Measurements from ENCODE around the gene CCDC69. TPM values are rescaled to one million over a fixed set of nuclear protein-coding genes. Genes with fewer than 3 reads are reported as not detected.
"Not testable (repeated sequence)": the region's sequence is repeated elsewhere in the genome, so short reads cannot be mapped to it uniquely, and the experiment has no call there.

The CCDC69 gene
- total RNA-seq, 1 donor from 2014 or later: 167 TPM

DNA sequence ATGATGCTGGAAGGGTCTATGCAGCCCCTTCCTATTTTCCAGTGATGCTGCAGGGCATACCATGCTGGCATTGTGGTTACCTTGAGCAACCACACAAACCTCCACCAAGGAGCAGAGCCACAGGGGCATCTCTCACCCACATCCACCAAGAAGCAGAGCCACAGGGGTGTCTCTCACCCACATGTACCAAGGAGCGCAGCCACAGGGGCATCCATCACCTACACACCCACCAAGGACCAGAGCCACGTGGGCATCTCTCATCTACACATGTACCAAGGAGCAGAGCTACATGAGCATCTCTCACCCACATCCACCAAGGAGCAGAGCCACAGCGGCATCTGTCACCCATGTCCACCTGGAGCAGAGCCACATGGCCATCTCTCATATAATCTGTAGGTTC, 20.3 kb upstream of the CCDC69 start:
- no peaks in the 10 kb centered on the region for H3K36me3 ChIP-seq
- no peaks in the 10 kb centered on the region for H3K27me3 ChIP-seq (ENCODE audit: low read depth)
- intact Hi-C loops (cut with micrococcal nuclease): loop anchor here (10.0 kb wide), 1 partner anchor 119 kb away; no protein-coding TSS in a partner anchor
- peaks cover 4% of the 10 kb centered on the region for H3K4me1 ChIP-seq
- no peak for DNase-seq
- no peak overlapping the region for H3K4me3 ChIP-seq
- H3K9me3 ChIP-seq (replicated peaks): no peaks in the 10 kb centered on the region
- no peak overlapping the region for H3K27ac ChIP-seq (replicated peaks)
- TF ChIP-seq, protein P1, sequence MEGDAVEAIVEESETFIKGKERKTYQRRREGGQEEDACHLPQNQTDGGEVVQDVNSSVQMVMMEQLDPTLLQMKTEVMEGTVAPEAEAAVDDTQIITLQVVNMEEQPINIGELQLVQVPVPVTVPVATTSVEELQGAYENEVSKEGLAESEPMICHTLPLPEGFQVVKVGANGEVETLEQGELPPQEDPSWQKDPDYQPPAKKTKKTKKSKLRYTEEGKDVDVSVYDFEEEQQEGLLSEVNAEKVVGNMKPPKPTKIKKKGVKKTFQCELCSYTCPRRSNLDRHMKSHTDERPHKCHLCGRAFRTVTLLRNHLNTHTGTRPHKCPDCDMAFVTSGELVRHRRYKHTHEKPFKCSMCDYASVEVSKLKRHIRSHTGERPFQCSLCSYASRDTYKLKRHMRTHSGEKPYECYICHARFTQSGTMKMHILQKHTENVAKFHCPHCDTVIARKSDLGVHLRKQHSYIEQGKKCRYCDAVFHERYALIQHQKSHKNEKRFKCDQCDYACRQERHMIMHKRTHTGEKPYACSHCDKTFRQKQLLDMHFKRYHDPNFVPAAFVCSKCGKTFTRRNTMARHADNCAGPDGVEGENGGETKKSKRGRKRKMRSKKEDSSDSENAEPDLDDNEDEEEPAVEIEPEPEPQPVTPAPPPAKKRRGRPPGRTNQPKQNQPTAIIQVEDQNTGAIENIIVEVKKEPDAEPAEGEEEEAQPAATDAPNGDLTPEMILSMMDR (IDR thresholded peaks at IDR 0.05; ENCODE audit: borderline replicate concordance): no peak

DNA sequence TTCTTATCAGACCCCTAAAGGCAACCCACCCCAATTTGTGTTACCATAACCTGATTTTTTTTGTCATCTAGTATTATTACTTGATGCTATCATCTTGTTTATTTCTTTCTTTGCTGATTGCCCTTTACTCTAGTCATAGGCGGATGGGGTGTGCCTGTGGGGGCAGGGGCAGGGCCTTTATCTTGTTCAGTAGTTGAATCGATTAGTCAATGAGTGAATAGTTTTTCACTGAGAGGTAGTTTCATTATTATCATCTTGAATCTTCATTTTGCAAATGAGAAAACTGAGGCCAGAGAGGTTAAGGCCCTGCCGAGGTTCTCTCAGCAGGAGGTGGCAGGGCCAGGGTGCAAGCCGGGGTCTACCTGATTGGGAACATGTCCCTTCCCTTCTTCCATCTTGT, 19.7 kb upstream of the CCDC69 start:
- intact Hi-C loops (cut with micrococcal nuclease): loop anchor here (10.0 kb wide), 1 partner anchor 119 kb away; no protein-coding TSS in a partner anchor
- no peak for DNase-seq

DNA sequence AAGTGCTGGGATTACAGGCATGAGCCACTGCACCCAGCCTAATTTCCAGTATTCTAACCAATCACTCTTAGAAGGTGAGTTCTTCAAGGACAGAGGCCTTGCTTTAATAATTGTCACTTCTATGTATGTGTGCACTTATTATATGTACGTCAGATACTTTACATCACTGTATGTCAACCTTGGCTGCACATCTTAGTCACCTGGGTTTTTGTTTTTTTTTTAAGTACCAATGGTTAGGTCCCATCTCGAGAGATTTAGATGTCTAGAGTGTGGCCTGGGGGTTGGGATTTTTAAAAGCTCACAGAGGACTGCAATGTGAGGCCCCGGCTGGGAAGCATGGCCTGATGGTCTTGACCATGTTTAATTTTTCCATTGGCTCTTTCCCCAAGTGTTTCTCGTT, 19.2 kb upstream of the CCDC69 start:
- H3K27me3 ChIP-seq (ENCODE audit: low read depth): no peaks in the 10 kb centered on the region
- H3K4me3 ChIP-seq: no peak overlapping the region
- no peaks in the 10 kb centered on the region for H3K9me3 ChIP-seq (replicated peaks)
- no peak overlapping the region for H3K27ac ChIP-seq (replicated peaks)
- H3K36me3 ChIP-seq: no peaks in the 10 kb centered on the region
- peaks cover 15% of the 10 kb centered on the region for H3K4me1 ChIP-seq
- DNase-seq: no peak
- intact Hi-C loops (cut with micrococcal nuclease): loop anchor here (10.0 kb wide), 1 partner anchor 118 kb away; no protein-coding TSS in a partner anchor
- TF ChIP-seq, protein P1 (IDR thresholded peaks at IDR 0.05; ENCODE audit: borderline replicate concordance): no peak

More for the DNA sequence above, 19.7 kb upstream of the CCDC69 start:
- no peaks in the 10 kb centered on the region for H3K36me3 ChIP-seq
- TF ChIP-seq, protein P1 (IDR thresholded peaks at IDR 0.05; ENCODE audit: borderline replicate concordance): no peak
- no peak overlapping the region for H3K4me3 ChIP-seq
- no peak overlapping the region for H3K27ac ChIP-seq (replicated peaks)
- H3K27me3 ChIP-seq (ENCODE audit: low read depth): no peaks in the 10 kb centered on the region
- H3K9me3 ChIP-seq (replicated peaks): no peaks in the 10 kb centered on the region
- H3K4me1 ChIP-seq: peaks cover 11% of the 10 kb centered on the region

DNA sequence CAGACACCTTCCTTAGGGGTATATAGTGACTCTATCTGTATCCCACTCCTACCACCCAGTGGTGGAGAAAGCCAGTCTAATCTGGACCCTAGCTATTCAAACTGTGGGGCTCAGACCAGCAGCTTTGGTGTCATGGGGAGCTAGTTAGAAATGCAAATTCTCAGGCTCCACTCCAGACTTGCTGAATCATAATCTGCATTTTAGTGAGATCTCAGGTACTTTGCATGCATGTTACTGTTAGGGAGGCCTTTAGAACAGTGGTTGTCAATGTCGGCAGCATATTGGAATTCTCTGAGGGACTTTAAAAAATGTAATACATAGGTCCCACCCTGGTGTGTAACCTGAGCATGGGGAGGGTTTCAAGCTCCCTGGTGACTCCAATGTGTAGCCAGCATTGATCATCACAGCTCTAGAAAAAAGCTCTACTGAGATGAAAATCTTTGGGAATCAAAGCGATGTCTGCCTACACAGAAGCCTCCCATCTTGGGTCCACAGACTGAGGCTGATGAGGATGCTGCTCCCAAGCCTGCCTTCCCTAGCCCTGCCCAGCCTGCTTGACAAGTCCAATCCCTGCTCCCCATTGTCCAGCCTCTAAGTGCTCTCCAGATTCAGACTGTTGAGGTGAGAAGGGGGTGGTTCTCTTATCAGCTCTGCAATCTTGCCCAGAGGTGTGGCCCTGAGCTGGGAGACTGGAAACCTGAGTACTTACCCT, 17.2 kb upstream of the CCDC69 start:
- DNase-seq: no peak
- intact Hi-C loops (cut with micrococcal nuclease): loop anchor here (10.0 kb wide), 1 partner anchor 116 kb away; no protein-coding TSS in a partner anchor
- Histone ChIP-seq H3K4me1 (peaks cover 26% of the 10 kb centered on the region), H3K27me3 (ENCODE audit: low read depth) (no peaks in the 10 kb centered on the region), H3K36me3 (no peaks in the 10 kb centered on the region), H3K9me3 (replicated peaks) (no peaks in the 10 kb centered on the region), H3K4me3 (no peak overlapping the region), H3K27ac (replicated peaks) (no peak overlapping the region)
- TF ChIP-seq, protein P1 (IDR thresholded peaks at IDR 0.05; ENCODE audit: borderline replicate concordance): no peak

DNA sequence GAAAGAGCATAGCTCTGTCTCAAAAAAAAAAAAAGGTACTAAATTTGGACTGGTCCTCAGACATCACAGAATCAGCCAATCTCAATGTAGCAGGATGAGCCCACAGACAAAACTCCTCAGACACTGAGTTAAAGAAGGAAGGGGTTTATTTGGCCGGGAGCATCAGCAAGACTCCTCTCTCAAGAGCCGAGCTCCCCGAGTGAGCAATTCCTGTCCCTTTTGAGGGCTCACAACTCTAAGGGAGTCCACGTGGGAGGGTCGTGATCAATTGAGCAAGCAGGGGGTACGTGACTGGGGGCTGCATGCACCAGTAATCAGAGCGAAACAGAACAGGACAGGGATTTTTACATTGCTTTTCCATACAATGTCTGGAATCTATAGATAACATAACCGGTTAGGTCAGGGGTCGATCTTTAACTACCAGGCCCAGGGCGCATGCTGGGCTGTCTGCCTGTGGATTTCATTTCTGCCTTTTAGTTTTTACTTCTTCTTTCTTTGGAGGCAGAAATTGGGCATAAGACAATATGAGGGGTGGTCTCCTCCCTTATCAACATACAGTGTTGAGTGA, 16.5 kb upstream of the CCDC69 start:
- H3K4me3 ChIP-seq; DNase-seq; H3K27me3 ChIP-seq (ENCODE audit: low read depth); H3K9me3 ChIP-seq (replicated peaks); H3K27ac ChIP-seq (replicated peaks); H3K36me3 ChIP-seq: not testable (repeated sequence)
- intact Hi-C loops (cut with micrococcal nuclease): loop anchor here (10.0 kb wide), 1 partner anchor 116 kb away; no protein-coding TSS in a partner anchor
- H3K4me1 ChIP-seq: peaks cover 28% of the 10 kb centered on the region
